SU-DHL-6 (cell line): Measurements from ENCODE around the gene SLCO3A1.

Source experiments
- H2AFZ ChIP-seq: fragments of 200-600 bp; sonication (generic); 2 replicates; pipeline ENCODE4 v1.6.1; 2014; ENCODE audit warnings: low read depth, mild to moderate bottlenecking, moderate library complexity, mixed read lengths, antibody characterized with exemption, low read length; ENCODE audit not compliant: severe bottlenecking
- H3F3A ChIP-seq: fragments of 200-600 bp; shearing (Covaris generic); 2 replicates; pipeline ENCODE4 v1.6.0; 2016; ENCODE audit warnings: antibody characterized with exemption, mild to moderate bottlenecking; ENCODE audit not compliant: insufficient read depth
- H3K27ac ChIP-seq: fragments of 200-600 bp; sonication (generic); 2 replicates; pipeline ENCODE4 v1.5.1; 2016; ENCODE audit warnings: low read depth, mild to moderate bottlenecking, low read length, moderate library complexity, mixed read lengths
- H3K27me3 ChIP-seq: fragments of 200-600 bp; sonication (generic), shearing (Covaris generic); 2 replicates; pipeline ENCODE4 v1.6.0; 2014; ENCODE audit warnings: mild to moderate bottlenecking, low read length
- H3K36me3 ChIP-seq: fragments of 200-600 bp; sonication (generic); 2 replicates; pipeline ENCODE4 v1.6.1; 2014; ENCODE audit warnings: mild to moderate bottlenecking, low read length, mixed read lengths
- H3K4me2 ChIP-seq: fragments of 300-600, 200-600 bp; shearing (Covaris generic), sonication (generic); 2 replicates; pipeline ENCODE4 v1.6.0; 2014; ENCODE audit warnings: low read length, low read depth, mild to moderate bottlenecking; ENCODE audit not compliant: poor library complexity, severe bottlenecking
- H3K4me3 ChIP-seq: fragments of 200-600 bp; sonication (generic); 2 replicates; pipeline ENCODE4 v1.5.1; 2014; ENCODE audit warnings: antibody characterized with exemption, low read length, mild to moderate bottlenecking, mixed read lengths; ENCODE audit not compliant: insufficient read depth, poor library complexity, severe bottlenecking
- H3K79me2 ChIP-seq: fragments of 200-600 bp; sonication (generic); 2 replicates; pipeline ENCODE4 v1.6.1; 2014; ENCODE audit warnings: mild to moderate bottlenecking, low read length, moderate library complexity; ENCODE audit not compliant: insufficient read depth
- H3K9ac ChIP-seq: fragments of 200-600 bp; sonication (generic); 2 replicates; pipeline ENCODE4 v1.7.0; 2014; ENCODE audit warnings: mild to moderate bottlenecking, low read length
- H3K9me2 ChIP-seq: fragments of 200-600 bp; sonication (generic); replicated peaks from 2 replicates; pipeline ENCODE4 v1.6.1; 2014; ENCODE audit warnings: low read length; ENCODE audit not compliant: insufficient read depth
- H3K9me3 ChIP-seq: fragments of 200-600 bp; sonication (generic); 2 replicates; pipeline ENCODE4 v1.6.1; 2014; ENCODE audit warnings: low read length, mixed read lengths; ENCODE audit not compliant: insufficient read depth
- H4K20me1 ChIP-seq: fragments of 200-600 bp; sonication (generic); 2 replicates; pipeline ENCODE4 v1.6.1; 2014; ENCODE audit warnings: low read depth, mild to moderate bottlenecking, antibody characterized with exemption, low read length, moderate library complexity, mixed read lengths
- EZH2phosphoT487 ChIP-seq: fragments of 200-600 bp; sonication (generic), shearing (Covaris generic); conservative IDR thresholded peaks from 2 replicates; pipeline ENCODE4 v1.6.1; 2018; ENCODE audit warnings: mild to moderate bottlenecking, antibody characterized with exemption, low read length, moderate library complexity, mixed read lengths
- TF ChIP-seq, protein P1 (sequence below): fragments of 200-600 bp; sonication (generic); IDR thresholded peaks from one replicate; pipeline ENCODE4 v1.5.1; 2017; ENCODE audit warnings: antibody characterized with exemption, mild to moderate bottlenecking, low read length, moderate library complexity; ENCODE audit not compliant: insufficient read depth, poor library complexity, severe bottlenecking

SLCO3A1 gene

DNA sequence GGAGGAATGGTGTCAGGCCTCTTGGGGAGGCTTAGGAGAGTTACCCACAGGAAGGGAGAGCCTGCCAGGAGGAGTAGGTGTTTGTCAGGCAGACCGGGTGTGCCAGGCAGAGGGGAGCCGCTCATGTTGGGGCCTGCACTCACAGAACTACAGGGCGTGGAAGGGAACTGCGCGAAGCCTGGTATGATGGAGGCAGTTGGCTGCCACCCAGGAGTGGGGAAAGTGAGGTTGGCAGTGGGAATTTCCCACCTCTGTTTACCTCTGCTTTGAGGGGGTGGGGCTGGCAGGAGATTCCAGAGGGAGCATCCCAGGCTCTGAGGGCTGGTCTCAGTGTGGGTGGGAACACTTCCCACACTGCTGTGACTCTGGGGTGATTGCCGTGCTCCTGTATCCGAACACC, 99.9 kb downstream of the SLCO3A1 start:
- H3K4me3 ChIP-seq: no peak overlapping the region
- no peaks in the 10 kb centered on the region for H3K9me3 ChIP-seq
- TF ChIP-seq EZH2phosphoT487: no peak
- TF ChIP-seq, protein P1, sequence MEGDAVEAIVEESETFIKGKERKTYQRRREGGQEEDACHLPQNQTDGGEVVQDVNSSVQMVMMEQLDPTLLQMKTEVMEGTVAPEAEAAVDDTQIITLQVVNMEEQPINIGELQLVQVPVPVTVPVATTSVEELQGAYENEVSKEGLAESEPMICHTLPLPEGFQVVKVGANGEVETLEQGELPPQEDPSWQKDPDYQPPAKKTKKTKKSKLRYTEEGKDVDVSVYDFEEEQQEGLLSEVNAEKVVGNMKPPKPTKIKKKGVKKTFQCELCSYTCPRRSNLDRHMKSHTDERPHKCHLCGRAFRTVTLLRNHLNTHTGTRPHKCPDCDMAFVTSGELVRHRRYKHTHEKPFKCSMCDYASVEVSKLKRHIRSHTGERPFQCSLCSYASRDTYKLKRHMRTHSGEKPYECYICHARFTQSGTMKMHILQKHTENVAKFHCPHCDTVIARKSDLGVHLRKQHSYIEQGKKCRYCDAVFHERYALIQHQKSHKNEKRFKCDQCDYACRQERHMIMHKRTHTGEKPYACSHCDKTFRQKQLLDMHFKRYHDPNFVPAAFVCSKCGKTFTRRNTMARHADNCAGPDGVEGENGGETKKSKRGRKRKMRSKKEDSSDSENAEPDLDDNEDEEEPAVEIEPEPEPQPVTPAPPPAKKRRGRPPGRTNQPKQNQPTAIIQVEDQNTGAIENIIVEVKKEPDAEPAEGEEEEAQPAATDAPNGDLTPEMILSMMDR: no peak
- H3K27ac ChIP-seq: no peak overlapping the region
- no peak overlapping the region for H2AFZ ChIP-seq
- H3K79me2 ChIP-seq: no peaks in the 10 kb centered on the region
- H3K4me2 ChIP-seq: no peak overlapping the region
- H3K9me2 ChIP-seq: no peaks in the 10 kb centered on the region
- no peaks in the 10 kb centered on the region for H3F3A ChIP-seq
- H3K27me3 ChIP-seq: no peaks in the 10 kb centered on the region
- H3K36me3 ChIP-seq: no peaks in the 10 kb centered on the region
- H4K20me1 ChIP-seq: no peaks in the 10 kb centered on the region; the same call in 1 of the 2 replicates
- no peak overlapping the region for H3K9ac ChIP-seq

DNA sequence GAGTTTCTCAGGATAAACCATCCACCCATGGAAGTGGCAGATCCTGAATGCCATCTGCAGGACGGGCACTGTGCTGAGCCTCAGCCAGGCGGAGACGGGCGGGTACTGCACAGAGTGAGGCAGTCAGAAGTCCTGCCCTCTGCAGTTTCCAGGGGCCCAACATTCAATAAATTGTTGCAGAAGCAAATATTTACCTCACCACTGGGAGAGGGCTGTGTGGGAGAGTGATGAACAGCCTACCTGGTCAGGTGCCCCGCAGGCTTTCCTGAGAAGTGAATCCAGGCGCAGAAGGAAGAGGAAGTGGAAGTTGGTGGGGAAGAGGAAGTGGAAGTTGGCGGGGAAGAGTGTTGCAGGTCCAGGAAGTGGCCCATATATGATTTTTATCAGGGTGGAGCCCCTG, 100.8 kb downstream of the SLCO3A1 start:
- no peak overlapping the region for H3K4me3 ChIP-seq
- no peak overlapping the region for H2AFZ ChIP-seq
- no peaks in the 10 kb centered on the region for H3F3A ChIP-seq
- no peak overlapping the region for H3K27ac ChIP-seq
- H3K79me2 ChIP-seq: no peaks in the 10 kb centered on the region
- H3K36me3 ChIP-seq: no peaks in the 10 kb centered on the region
- H3K9me3 ChIP-seq: no peaks in the 10 kb centered on the region
- H4K20me1 ChIP-seq: no peaks in the 10 kb centered on the region; the same call in 1 of the 2 replicates
- H3K27me3 ChIP-seq: no peaks in the 10 kb centered on the region
- no peaks in the 10 kb centered on the region for H3K9me2 ChIP-seq
- TF ChIP-seq EZH2phosphoT487: no peak
- TF ChIP-seq, protein P1: no peak
- H3K4me2 ChIP-seq: no peak overlapping the region
- no peak overlapping the region for H3K9ac ChIP-seq

DNA sequence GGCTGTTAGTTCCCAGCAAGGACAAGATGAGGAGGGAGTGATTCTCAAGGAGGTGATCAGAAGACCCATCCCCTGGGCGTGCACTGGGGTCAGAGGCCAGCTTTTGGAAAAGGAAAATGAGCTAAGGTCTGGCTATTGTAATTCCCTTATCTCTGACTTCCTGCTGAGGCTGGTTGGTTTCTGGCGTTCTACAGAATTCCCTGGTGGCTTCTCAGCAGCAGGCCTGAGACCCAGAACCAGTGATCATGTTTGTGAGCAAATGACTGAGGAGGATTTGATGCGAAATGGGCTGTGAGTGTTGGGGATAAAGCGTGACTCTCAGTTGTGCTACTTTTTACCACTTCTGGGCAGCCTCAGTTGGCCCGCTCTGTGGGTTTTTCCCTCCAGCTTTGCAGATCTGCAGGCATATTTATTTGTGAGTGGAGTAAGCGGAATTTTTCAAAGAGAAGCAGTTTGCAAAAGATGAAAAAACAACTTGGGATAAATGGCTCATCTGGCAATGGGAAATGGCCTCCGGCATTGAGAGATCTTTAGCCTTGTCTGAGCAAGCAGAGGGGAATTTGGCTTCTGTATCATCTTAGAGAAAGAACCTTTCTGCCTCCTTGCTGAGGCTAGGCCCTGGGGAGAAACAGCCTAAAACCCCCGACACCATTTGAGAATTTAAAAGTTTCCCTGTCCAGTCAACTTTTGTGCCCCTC, 102.7 kb downstream of the SLCO3A1 start:
- H3K9ac ChIP-seq: no peak overlapping the region
- no peak overlapping the region for H3K27ac ChIP-seq
- H3K9me3 ChIP-seq: no peaks in the 10 kb centered on the region
- H3F3A ChIP-seq: no peaks in the 10 kb centered on the region
- H4K20me1 ChIP-seq: no peaks in the 10 kb centered on the region; the same call in 1 of the 2 replicates
- no peak overlapping the region for H3K4me2 ChIP-seq
- H3K79me2 ChIP-seq: no peaks in the 10 kb centered on the region
- TF ChIP-seq, protein P1: no peak
- no peak for TF ChIP-seq EZH2phosphoT487
- H2AFZ ChIP-seq: no peak overlapping the region
- no peaks in the 10 kb centered on the region for H3K36me3 ChIP-seq
- H3K9me2 ChIP-seq: no peaks in the 10 kb centered on the region
- no peaks in the 10 kb centered on the region for H3K27me3 ChIP-seq
- no peak overlapping the region for H3K4me3 ChIP-seq
